MM.1S (cell line): ENCODE data around the gene IFRD1.

Experiments used
- DNase-seq: peaks from one replicate; pipeline ENCODE4 v3.0.0-alpha.2; 2015
- H2AFZ ChIP-seq: fragments of 300-600 bp; sonication (generic); 2 replicates; pipeline ENCODE4 v1.6.0; 2016; ENCODE audit warnings: antibody characterized with exemption, low read length
- H3F3A ChIP-seq: fragments of 300-600 bp; sonication (generic); 2 replicates; pipeline ENCODE4 v1.6.1; 2016; ENCODE audit warnings: mild to moderate bottlenecking, antibody characterized with exemption, low read length, moderate library complexity, mixed read lengths; ENCODE audit not compliant: insufficient read depth
- H3K27ac ChIP-seq: fragments of 300-600 bp; sonication (generic); 2 replicates; pipeline ENCODE4 v1.5.1; 2016; ENCODE audit warnings: mild to moderate bottlenecking, low read length
- H3K27me3 ChIP-seq: fragments of 300-600 bp; sonication (generic); replicated peaks from 2 replicates; pipeline ENCODE4 v1.6.0; 2016; ENCODE audit warnings: low read length; ENCODE audit not compliant: insufficient read depth
- H3K36me3 ChIP-seq: fragments of 300-600 bp; sonication (generic); replicated peaks from 2 replicates; pipeline ENCODE4 v1.6.1; 2016; ENCODE audit warnings: mild to moderate bottlenecking, low read length, mixed read lengths; ENCODE audit not compliant: insufficient read depth
- H3K4me1 ChIP-seq: fragments of 300-600 bp; sonication (generic); 2 replicates; pipeline ENCODE4 v1.6.1; 2016; ENCODE audit warnings: low read length, mixed read lengths
- H3K4me2 ChIP-seq: fragments of 300-600 bp; sonication (generic); 2 replicates; pipeline ENCODE4 v1.6.0; 2016; ENCODE audit warnings: low read depth, low read length
- H3K4me3 ChIP-seq: fragments of 300-600 bp; sonication (generic); 2 replicates; pipeline ENCODE4 v1.5.1; 2016; ENCODE audit warnings: low read length, mixed read lengths
- H3K79me2 ChIP-seq: fragments of 300-600 bp; sonication (generic); 2 replicates; pipeline ENCODE4 v1.6.1; 2016; ENCODE audit warnings: mixed run types, low read length, mixed read lengths
- H3K9ac ChIP-seq: fragments of 300-600 bp; sonication (generic); 2 replicates; pipeline ENCODE4 v1.6.1; 2016; ENCODE audit warnings: low read length, mixed read lengths
- H3K9me2 ChIP-seq: fragments of 300-600 bp; sonication (generic); replicated peaks from 2 replicates; pipeline ENCODE4 v1.6.1; 2016; ENCODE audit warnings: mild to moderate bottlenecking, low read length, mixed read lengths; ENCODE audit not compliant: insufficient read depth
- H3K9me3 ChIP-seq: fragments of 300-600 bp; sonication (generic); replicated peaks from 2 replicates; pipeline ENCODE4 v1.6.1; 2016; ENCODE audit warnings: mild to moderate bottlenecking, low read length, mixed read lengths; ENCODE audit not compliant: insufficient read depth
- H4K20me1 ChIP-seq: fragments of 300-600 bp; sonication (generic); 2 replicates; pipeline ENCODE4 v1.6.1; 2016; ENCODE audit warnings: mild to moderate bottlenecking, low read length, moderate library complexity, mixed read lengths; ENCODE audit not compliant: insufficient read depth
- EZH2 ChIP-seq: fragments of 300-600 bp; sonication (generic); optimal IDR thresholded peaks from 2 replicates; pipeline ENCODE3; 2017; ENCODE audit warnings: low read depth, mild to moderate bottlenecking, antibody characterized with exemption, low read length, mixed read lengths
- EZH2phosphoT487 ChIP-seq: fragments of 300-600 bp; sonication (generic); IDR thresholded peaks from 2 replicates; pipeline ENCODE4 v1.6.1; 2018; ENCODE audit warnings: antibody characterized with exemption, low read length
- TF ChIP-seq, protein P1 (sequence below): fragments of 300-600 bp; sonication (generic); IDR thresholded peaks from 2 replicates; pipeline ENCODE4 v1.5.1; 2016; ENCODE audit warnings: antibody characterized with exemption, low read length, mixed read lengths

The IFRD1 gene

DNA sequence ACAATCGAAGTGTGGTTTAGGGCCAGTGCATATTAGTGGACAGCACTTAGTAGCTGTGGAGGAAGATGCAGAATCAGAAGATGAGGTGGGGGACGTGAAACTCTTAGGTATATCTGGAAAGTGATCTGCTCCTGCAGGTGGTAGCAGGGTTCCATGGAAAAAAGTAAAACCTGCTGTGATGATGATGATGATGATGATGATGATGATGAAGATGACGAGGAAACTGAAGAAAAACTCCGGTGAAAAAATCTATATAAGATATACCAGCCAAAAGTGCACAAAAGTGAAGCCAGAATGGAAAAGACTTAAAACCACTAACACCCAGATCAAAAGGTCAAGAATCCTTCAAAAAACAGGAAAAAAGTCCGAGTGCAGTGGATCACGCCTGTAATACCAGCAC, 70.5 kb downstream of the IFRD1 start:
- no peak overlapping the region for H3K4me3 ChIP-seq
- no peaks in the 10 kb centered on the region for H3K27me3 ChIP-seq
- DNase-seq = no peak
- no peak overlapping the region for H3K27ac ChIP-seq
- TF ChIP-seq, protein P1, sequence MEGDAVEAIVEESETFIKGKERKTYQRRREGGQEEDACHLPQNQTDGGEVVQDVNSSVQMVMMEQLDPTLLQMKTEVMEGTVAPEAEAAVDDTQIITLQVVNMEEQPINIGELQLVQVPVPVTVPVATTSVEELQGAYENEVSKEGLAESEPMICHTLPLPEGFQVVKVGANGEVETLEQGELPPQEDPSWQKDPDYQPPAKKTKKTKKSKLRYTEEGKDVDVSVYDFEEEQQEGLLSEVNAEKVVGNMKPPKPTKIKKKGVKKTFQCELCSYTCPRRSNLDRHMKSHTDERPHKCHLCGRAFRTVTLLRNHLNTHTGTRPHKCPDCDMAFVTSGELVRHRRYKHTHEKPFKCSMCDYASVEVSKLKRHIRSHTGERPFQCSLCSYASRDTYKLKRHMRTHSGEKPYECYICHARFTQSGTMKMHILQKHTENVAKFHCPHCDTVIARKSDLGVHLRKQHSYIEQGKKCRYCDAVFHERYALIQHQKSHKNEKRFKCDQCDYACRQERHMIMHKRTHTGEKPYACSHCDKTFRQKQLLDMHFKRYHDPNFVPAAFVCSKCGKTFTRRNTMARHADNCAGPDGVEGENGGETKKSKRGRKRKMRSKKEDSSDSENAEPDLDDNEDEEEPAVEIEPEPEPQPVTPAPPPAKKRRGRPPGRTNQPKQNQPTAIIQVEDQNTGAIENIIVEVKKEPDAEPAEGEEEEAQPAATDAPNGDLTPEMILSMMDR = no peak
- TF ChIP-seq EZH2 = no peak
- TF ChIP-seq EZH2phosphoT487 = no peak
- no peaks in the 10 kb centered on the region for H3K9me2 ChIP-seq
- no peak overlapping the region for H3K4me2 ChIP-seq
- H3K36me3 ChIP-seq = no peaks in the 10 kb centered on the region
- H3K9ac ChIP-seq = no peak overlapping the region
- no peaks in the 10 kb centered on the region for H3K9me3 ChIP-seq
- H3K79me2 ChIP-seq = no peaks in the 10 kb centered on the region
- no peak overlapping the region for H2AFZ ChIP-seq
- H3F3A ChIP-seq = no peaks in the 10 kb centered on the region
- H3K4me1 ChIP-seq = no peaks in the 10 kb centered on the region
- no peaks in the 10 kb centered on the region for H4K20me1 ChIP-seq

DNA sequence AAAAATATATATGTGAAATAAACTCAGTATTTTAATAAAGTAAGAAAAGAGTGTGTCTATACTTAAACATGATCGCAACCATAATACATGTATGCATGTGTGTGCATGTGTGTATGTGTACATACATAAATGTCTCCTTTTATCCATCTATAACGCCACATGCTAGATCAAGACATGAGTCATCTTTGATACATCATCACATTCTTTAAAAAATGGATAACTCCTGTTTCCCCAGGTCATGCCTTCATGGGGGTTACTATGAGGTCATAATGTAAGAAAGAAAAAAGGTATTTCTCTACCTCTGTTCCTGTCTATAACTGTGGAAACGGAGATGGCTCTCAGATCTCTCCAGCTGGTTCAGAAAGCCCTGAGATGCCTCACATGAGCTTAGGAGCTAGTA, 71.7 kb downstream of the IFRD1 start:
- Histone ChIP-seq H3K79me2 (no peaks in the 10 kb centered on the region), H2AFZ (no peak overlapping the region), H3K27ac (no peak overlapping the region), H4K20me1 (no peaks in the 10 kb centered on the region), H3K9me2 (no peaks in the 10 kb centered on the region), H3K27me3 (no peaks in the 10 kb centered on the region), H3K4me1 (no peaks in the 10 kb centered on the region), H3F3A (no peaks in the 10 kb centered on the region), H3K4me2 (no peak overlapping the region), H3K36me3 (no peaks in the 10 kb centered on the region), H3K9me3 (no peaks in the 10 kb centered on the region), H3K9ac (no peak overlapping the region), H3K4me3 (no peak overlapping the region)
- DNase-seq = no peak
- TF ChIP-seq EZH2phosphoT487 (no peak), EZH2 (no peak)
- TF ChIP-seq, protein P1 = no peak

DNA sequence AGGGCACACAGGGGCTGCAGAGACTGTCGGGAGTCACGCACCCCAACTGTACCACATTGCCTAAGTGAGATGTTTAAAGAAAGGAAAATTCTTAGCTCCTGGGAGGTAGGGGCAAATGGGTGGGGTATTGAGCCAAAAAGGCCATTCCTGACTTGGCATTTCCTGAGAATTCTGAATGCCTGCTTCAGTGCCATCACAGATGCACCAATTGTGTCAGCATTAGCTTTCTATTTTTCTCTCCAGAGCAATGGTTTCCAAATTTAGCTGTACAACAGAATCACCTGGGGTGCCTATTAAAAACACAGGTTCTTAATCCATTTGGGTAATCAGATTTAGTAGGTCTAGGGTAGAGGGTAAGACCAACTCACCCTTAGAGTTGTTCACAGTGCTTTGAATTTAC, 73.6 kb downstream of the IFRD1 start:
- TF ChIP-seq, protein P1 = no peak
- TF ChIP-seq EZH2phosphoT487 = no peak
- no peak for TF ChIP-seq EZH2
- no peaks in the 10 kb centered on the region for H3K27me3 ChIP-seq
- no peaks in the 10 kb centered on the region for H4K20me1 ChIP-seq

More for the DNA sequence above, 73.6 kb downstream of the IFRD1 start:
- Histone ChIP-seq H3K9me2 (no peaks in the 10 kb centered on the region), H3K79me2 (no peaks in the 10 kb centered on the region), H3K4me1 (no peaks in the 10 kb centered on the region), H3K36me3 (no peaks in the 10 kb centered on the region), H3K9me3 (no peaks in the 10 kb centered on the region), H3K4me3 (no peak overlapping the region), H3K27ac (no peak overlapping the region), H3K4me2 (no peak overlapping the region), H3F3A (no peaks in the 10 kb centered on the region), H3K9ac (no peak overlapping the region), H2AFZ (no peak overlapping the region)
- no peak for DNase-seq
